RWPE1 (cell line): ENCODE results near the gene CXCL11.

Experiments used
- CTCF ChIA-PET: fragments of 350-600 bp; sonication (Branson Sonifier 250); formaldehyde crosslinking; extraction: SDS; loops from one replicate; lab custom pipeline; 2021; lab: Yijun Ruan, JAX
- POLR2A ChIA-PET: fragments of 400-600 bp; formaldehyde crosslinking; extraction: SDS; loops from one replicate; lab custom pipeline; 2020; ENCODE audit warnings: antibody characterized with exemption; ENCODE audit not compliant: low non-redundant PET; lab: Yijun Ruan, JAX
- DNase-seq: peaks from one replicate; pipeline ENCODE4 v3.0.0; 2012; ENCODE audit warnings: low spot score
- H3K27ac ChIP-seq: fragments of 450-650 bp; 2 replicates; pipeline ENCODE4 v1.5.1; 2017
- CTCF ChIP-seq: fragments of 450-650 bp; conservative IDR thresholded peaks from 2 replicates; pipeline ENCODE4 v1.5.1; 2017; ENCODE audit warnings: low read depth, mild to moderate bottlenecking

Gene CXCL11

GRCh38 chr4:76072760-76073159 lies 36.9 kb upstream of the CXCL11 start:
- DNase-seq, result no peak
- ChIA-PET POLR2A (no interaction called here), CTCF (interaction anchor here (0.6 kb wide), 1 partner anchor 22 kb away, joined by 3 read pairs; no protein-coding TSS in a partner anchor)
- no peak overlapping the region for H3K27ac ChIP-seq
- TF ChIP-seq CTCF, result no peak

- peak; percentile 83 for TF ChIP-seq CTCF
- ChIA-PET CTCF (interaction anchor here (2.1 kb wide), 1 partner anchor 72 kb away, joined by 17 read pairs; no protein-coding TSS in a partner anchor), POLR2A (no interaction called here)
- H3K27ac ChIP-seq, result no peak overlapping the region
- DNase-seq, result peak; percentile 73
These were observed 31.9 kb upstream of the CXCL11 start for GRCh38 chr4:76067652-76068286.

GRCh38 chr4:76066546-76066945 lies 30.7 kb upstream of the CXCL11 start:
- no peak for DNase-seq
- H3K27ac ChIP-seq, result no peak overlapping the region
- ChIA-PET POLR2A (no interaction called here), CTCF (interaction anchor here (0.6 to 2.1 kb wide), 2 partner anchors 71 to 243 kb away, joined by 3 to 17 read pairs; no protein-coding TSS in a partner anchor)
- no peak for TF ChIP-seq CTCF

GRCh38 chr4:76061982-76062381 lies 26.1 kb upstream of the CXCL11 start:
- ChIA-PET CTCF (interaction anchor here (2.0 kb wide), 1 partner anchor 66 kb away, joined by 5 read pairs; no protein-coding TSS in a partner anchor), POLR2A (no interaction called here)
- DNase-seq, result no peak
- no peak for TF ChIP-seq CTCF
- H3K27ac ChIP-seq, result no peak overlapping the region

GRCh38 chr4:76061421-76061820 lies 25.6 kb upstream of the CXCL11 start:
- CTCF ChIA-PET, result interaction anchor here (2.0 kb wide), 1 partner anchor 66 kb away, joined by 5 read pairs; no protein-coding TSS in a partner anchor
- DNase-seq, result no peak
- no peak overlapping the region for H3K27ac ChIP-seq
- TF ChIP-seq CTCF, result no peak
- POLR2A ChIA-PET, result no interaction called here

- DNase-seq, result no peak
- ChIA-PET POLR2A (no interaction called here), CTCF (interaction anchor here (2.0 kb wide), 1 partner anchor 65 kb away, joined by 5 read pairs; no protein-coding TSS in a partner anchor)
- no peak overlapping the region for H3K27ac ChIP-seq
- no peak for TF ChIP-seq CTCF
These were observed 24.6 kb upstream of the CXCL11 start for GRCh38 chr4:76060506-76060905.
